ENCODE data around the gene OVOL2. TPM values are rescaled to one million over a fixed set of nuclear protein-coding genes. Genes with fewer than 3 reads are reported as not detected.

The OVOL2 gene
- total and polyA plus RNA-seq, 2 of the 8 experiments (the other 6 are each of a cell fraction or from before 2014, with no cell fraction given): 11.0 to 11.4 TPM

DNA sequence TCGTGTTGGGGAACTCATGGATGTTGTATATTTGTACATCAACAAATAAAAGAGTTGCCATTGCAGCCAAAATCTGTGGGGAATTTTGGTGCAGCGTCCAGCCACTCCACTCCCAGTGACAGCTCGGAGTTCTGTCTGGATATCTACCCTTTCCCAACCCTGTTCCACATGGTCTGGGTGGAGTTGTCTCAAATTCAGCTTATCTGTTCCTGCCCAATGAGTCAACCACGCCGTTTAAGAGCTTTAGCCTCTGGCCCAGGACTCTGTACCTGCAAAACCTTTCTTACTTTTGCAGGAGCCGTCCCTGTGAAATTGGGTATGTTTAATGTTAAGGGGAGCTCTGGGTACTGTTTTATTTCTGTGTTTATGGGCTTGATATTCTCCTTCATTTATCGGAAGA is 33.9 kb upstream of the OVOL2 start:
- H4K20me1 ChIP-seq (replicated peaks in 1 of 2; ENCODE audit: control insufficient read depth in 1 of 2, insufficient read depth in 2 of 2, low read length in 2 of 2): no peaks in the 10 kb centered on the region
- H3K4ac ChIP-seq (replicated peaks; ENCODE audit: insufficient read length, low read depth, low read length): no peak overlapping the region
- no peak overlapping the region for H3K4me2 ChIP-seq (ENCODE audit: insufficient read depth in 1 of 2, low read depth in 2 of 2, low read length in 2 of 2)
- H2BK5ac ChIP-seq (ENCODE audit: low read depth, low read length): no peak overlapping the region
- no peak overlapping the region for H3K27ac ChIP-seq (ENCODE audit: low read depth, low read length)
- ChIA-PET CTCF (ENCODE audit: partially characterized antibody) (interaction anchor here (0.6 to 1.6 kb wide), 4 partner anchors 17 to 95 kb away, joined by 3 to 4 read pairs (median 3); no protein-coding TSS in a partner anchor), POLR2A (ENCODE audit: partially characterized antibody) (interaction anchor here (0.8 to 1.9 kb wide), 3 partner anchors 46 to 120 kb away, joined by 3 to 6 read pairs (median 3); partner anchors contain the start of genes KAT14 and PET117)
- no peak overlapping the region for H4K8ac ChIP-seq (ENCODE audit: extremely low read depth, insufficient read depth, low read length)
- no peak overlapping the region for H2AK5ac ChIP-seq (ENCODE audit: low read depth, low read length)
- no peaks in the 10 kb centered on the region for H3K9me3 ChIP-seq (ENCODE audit: insufficient read depth in 2 of 2, low read depth in 1 of 2, low read length in 1 of 2)
- peaks cover 0 to 4% (median 1%) of the 10 kb centered on the region in 4 experiments; a peak in 1 of 7 replicates for H3K4me1 ChIP-seq (replicated peaks in 1 of 4; ENCODE audit: control insufficient read depth in 3 of 4, insufficient read depth in 4 of 4, low read length in 3 of 4)
- H3K14ac ChIP-seq (ENCODE audit: insufficient read length): no peak overlapping the region
- H2AFZ ChIP-seq (ENCODE audit: low read length): no peak overlapping the region
- H3K79me2 ChIP-seq (ENCODE audit: control insufficient read depth in 1 of 2, insufficient read depth in 2 of 2, low read length in 2 of 2): no peaks in the 10 kb centered on the region
- TF ChIP-seq KDM1A (IDR thresholded peaks at IDR 0.05; ENCODE audit: borderline replicate concordance, low read length) (no peak), BRCA1 (IDR thresholded peaks at IDR 0.05; ENCODE audit: low read depth, low read length) (no peak), SAP30 (IDR thresholded peaks at IDR 0.05; ENCODE audit: insufficient read depth, insufficient replicate concordance, low read length) (no peak), BCL11A (IDR thresholded peaks at IDR 0.05; ENCODE audit: low read depth in 2 of 2, low read length in 2 of 2) (no peak), KDM4A (IDR thresholded peaks at IDR 0.05; ENCODE audit: low read depth, low read length, severe bottlenecking) (no peak), SP1 (IDR thresholded peaks at IDR 0.05; ENCODE audit: low read depth, low read length) (no peak), RAD21 (IDR thresholded peaks at IDR 0.05 in 1 of 2, conservative IDR thresholded peaks at IDR 0.05 in 1 of 2; ENCODE audit: low read depth in 2 of 2, low read length in 2 of 2) (no peak), CBX8 (IDR thresholded peaks at IDR 0.05; ENCODE audit: borderline replicate concordance, low read depth, low read length) (no peak)
- H3K36me3 ChIP-seq (ENCODE audit: control insufficient read depth in 2 of 4, insufficient read depth in 4 of 4, low read length in 3 of 4): no peaks in the 10 kb centered on the region
- H2BK20ac ChIP-seq (ENCODE audit: low read length): no peak overlapping the region
- no peak overlapping the region for H3K56ac ChIP-seq (replicated peaks; ENCODE audit: insufficient read length, low read depth, low read length)
- 90% methylated on average over 7 of the region's 7 CpGs; no CpG with 5 or more reads in 1 of the 2 experiments for WGBS, 2 experiments (ENCODE audit: extremely low coverage in 1 of 2, insufficient coverage in 1 of 2, insufficient read length in 1 of 2, insufficient replicate concordance in 2 of 2, low coverage in 1 of 2, low lambda C conversion rate in 2 of 2, missing lambda C conversion rate in 1 of 2)
- no peak for DNase-seq (ENCODE audit: low read depth in 1 of 2, low spot score in 2 of 2)
- no peak overlapping the region for H3K18ac ChIP-seq (ENCODE audit: extremely low read depth, low read length)
- no peak for FAIRE-seq
- H4K91ac ChIP-seq (replicated peaks; ENCODE audit: insufficient read length, low read length): no peak overlapping the region
- H2BK120ac ChIP-seq (replicated peaks; ENCODE audit: low read depth, low read length): no peak overlapping the region
- H3K23me2 ChIP-seq (ENCODE audit: low read depth, low read length): no peaks in the 10 kb centered on the region
- no peak overlapping the region for H2BK15ac ChIP-seq (ENCODE audit: low read length)
- H3K4me3 ChIP-seq (ENCODE audit: extremely low read depth in 1 of 4, insufficient read depth in 2 of 4, low read depth in 3 of 4, low read length in 4 of 4): no peak overlapping the region
- H3K9ac ChIP-seq (replicated peaks in 1 of 4; ENCODE audit: extremely low read depth in 1 of 4, low read depth in 3 of 4, low read length in 3 of 4): no peak overlapping the region
- no peak overlapping the region for H2BK12ac ChIP-seq (ENCODE audit: low read depth, low read length)
- H4K5ac ChIP-seq (ENCODE audit: insufficient read length, low read depth, low read length): no peak overlapping the region
- no peaks in the 10 kb centered on the region for H3K79me1 ChIP-seq (ENCODE audit: low read depth, low read length)
- no peak overlapping the region for H3K23ac ChIP-seq (ENCODE audit: insufficient read length)
- H3K27me3 ChIP-seq (replicated peaks in 1 of 4; ENCODE audit: control insufficient read depth in 3 of 4, extremely low read depth in 1 of 4, insufficient read depth in 3 of 4, low read length in 3 of 4): 0 out of 7 replicates have a peak, but pooled peaks cover 0 to 2% (median 0%) of the 10 kb centered on the region in 4 experiments
